ENCODE measurements around the gene VASH1.

The VASH1 gene

DNA sequence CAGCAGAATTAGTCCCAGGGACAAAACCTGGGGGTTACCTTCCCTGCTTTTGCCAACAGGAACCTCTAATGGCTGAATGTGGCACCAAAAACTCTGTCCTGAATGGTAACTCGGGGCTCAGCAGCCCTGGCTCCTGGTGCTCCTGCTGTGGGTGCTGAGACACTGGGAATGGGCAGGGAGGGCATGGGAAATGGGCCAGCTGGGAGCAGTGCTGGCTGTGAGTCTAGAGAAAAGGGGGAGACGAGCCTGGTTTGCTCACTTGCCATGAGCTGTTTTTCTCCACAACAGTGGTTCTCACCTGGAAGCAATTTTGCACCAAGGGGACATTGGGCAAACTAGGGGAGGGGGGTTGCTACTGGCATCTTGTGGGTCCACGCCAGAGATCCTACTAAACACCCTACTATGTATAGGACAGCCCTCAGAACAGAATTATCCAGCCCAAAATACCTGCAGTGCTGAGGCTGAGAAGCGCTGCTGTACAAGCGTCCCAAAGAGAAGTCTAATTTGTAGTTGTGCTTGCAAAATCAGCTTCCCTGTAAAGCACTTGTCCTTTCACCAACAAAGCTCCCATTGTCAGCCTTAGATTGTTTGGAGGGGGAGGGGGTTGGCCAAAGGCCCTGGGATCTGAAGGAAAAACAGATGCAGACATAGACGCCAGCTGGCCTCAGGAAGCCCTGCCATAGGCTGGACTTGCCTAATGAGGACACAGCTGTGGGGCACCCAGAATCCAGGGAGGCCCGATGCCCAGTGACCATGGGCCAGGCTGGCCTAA is 68.6 kb downstream of the VASH1 start:
- Mint-ChIP-seq H3K4me1 (no peaks in the 10 kb centered on the region), H3K9me3 (no peaks in the 10 kb centered on the region), H3K36me3 (no peaks in the 10 kb centered on the region), H3K4me3 (no peak overlapping the region), H3K27me3 (peaks cover 53% of the 10 kb centered on the region), H3K27ac (no peak overlapping the region)
- CTCF ChIA-PET, result interaction anchor here (0.6 to 1.0 kb wide), 2 partner anchors 46 to 241 kb away, joined by 3 read pairs; no protein-coding TSS in a partner anchor
- DNase-seq, result no peak

DNA sequence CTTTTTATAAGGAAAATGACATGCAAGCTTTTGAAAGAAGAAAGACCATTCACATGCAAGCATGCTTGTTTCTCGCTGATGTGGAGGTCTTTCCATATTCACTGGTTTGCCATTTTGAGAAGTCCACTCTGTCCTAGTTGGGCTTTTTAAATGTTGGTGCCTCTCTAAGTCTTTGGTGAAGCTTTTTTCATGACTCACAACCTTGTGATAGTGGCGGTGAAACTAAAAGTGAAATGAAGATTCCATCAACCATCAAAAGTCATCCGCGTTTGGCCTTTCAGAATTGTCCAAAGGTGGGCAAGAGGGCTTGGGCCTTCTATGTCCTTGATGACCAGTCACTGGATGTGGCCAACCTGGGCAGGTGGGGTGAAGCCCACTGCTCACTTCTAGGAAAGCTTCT is 69.3 kb downstream of the VASH1 start:
- Mint-ChIP-seq H3K36me3 (no peaks in the 10 kb centered on the region), H3K27me3 (peaks cover 56% of the 10 kb centered on the region), H3K4me1 (no peaks in the 10 kb centered on the region), H3K4me3 (no peak overlapping the region), H3K9me3 (no peaks in the 10 kb centered on the region), H3K27ac (no peak overlapping the region)
- CTCF ChIA-PET, result interaction anchor here (1.0 kb wide), 1 partner anchor 240 kb away, joined by 3 read pairs; no protein-coding TSS in a partner anchor
- no peak for DNase-seq

DNA sequence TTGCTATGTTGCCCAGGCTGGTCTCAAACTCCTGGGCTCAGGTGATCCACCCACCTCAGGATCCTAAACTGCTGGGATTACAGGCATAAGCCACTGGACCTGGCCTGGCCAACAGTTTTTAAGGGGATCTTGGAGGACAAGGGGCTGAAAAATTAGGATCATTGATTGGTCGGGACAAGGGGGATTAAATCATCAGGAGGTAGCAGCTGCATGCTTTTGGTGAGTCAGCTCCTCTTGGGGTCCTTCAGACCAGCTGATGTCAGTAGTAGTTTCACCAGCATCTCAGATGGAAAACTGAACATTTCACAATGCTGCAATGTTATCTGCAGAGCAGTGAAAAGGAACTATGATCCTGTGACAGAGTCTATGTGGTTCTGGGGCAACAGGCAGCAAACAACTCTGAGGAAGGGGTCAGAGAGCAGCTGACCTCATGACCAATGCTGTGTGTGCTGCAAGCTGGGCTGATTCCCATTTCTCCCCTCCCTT is 71.3 kb downstream of the VASH1 start:
- H3K9me3 Mint-ChIP-seq, result no peaks in the 10 kb centered on the region
- no peak overlapping the region for H3K4me3 Mint-ChIP-seq
- CTCF ChIA-PET, result interaction anchor here (0.8 to 0.9 kb wide), 3 partner anchors 10 to 44 kb away, joined by 3 to 4 read pairs (median 3); no protein-coding TSS in a partner anchor
- H3K27ac Mint-ChIP-seq, result no peak overlapping the region
- H3K27me3 Mint-ChIP-seq, result peaks cover 50% of the 10 kb centered on the region
- no peaks in the 10 kb centered on the region for H3K36me3 Mint-ChIP-seq
- DNase-seq, result no peak
- H3K4me1 Mint-ChIP-seq, result no peaks in the 10 kb centered on the region

All from activated naive CD4-positive, alpha-beta T cell treated with anti-CD3 and anti-CD28 coated beads, Interleukin-2, amount 10 ng/mL, durations not matched to agents 7 days and 5 days (primary cell).